Neutrophil (primary cell): ENCODE data around the gene C1orf87.

Experiments used
- H3K27ac ChIP-seq: fragments of 200-600 bp; sonication (generic); 2 replicates; pipeline ENCODE4 v1.5.1; 2016; ENCODE audit warnings: mild to moderate bottlenecking, moderate library complexity
- H3K27me3 ChIP-seq: fragments of 200-600 bp; sonication (generic); 2 replicates; pipeline ENCODE4 v1.6.0; 2016; ENCODE audit warnings: mild to moderate bottlenecking
- H3K36me3 ChIP-seq: fragments of 200-600 bp; sonication (generic); 2 replicates; pipeline ENCODE4 v1.5.1; 2017
- H3K4me1 ChIP-seq, 2 experiments: fragments of 200-600 bp in 1 of 2; sonication (generic) in 1 of 2; 1 replicate in 1 of 2; 2 replicates in 1 of 2; pipeline versions ENCODE4 v1.5.1 to v1.6.1; 2013 to 2016; ENCODE audit warnings: low read depth in 1 of 2, low read length in 1 of 2, mild to moderate bottlenecking in 1 of 2, moderate library complexity in 1 of 2; ENCODE audit not compliant: control insufficient read depth in 1 of 2, insufficient read depth in 1 of 2
- H3K4me3 ChIP-seq, 2 experiments: fragments of 200-600 bp in 1 of 2; sonication (generic) in 1 of 2; 1 replicate in 1 of 2; 2 replicates in 1 of 2; pipeline ENCODE4 v1.5.1; 2013 to 2016; ENCODE audit warnings: low read depth in 1 of 2, low read length in 1 of 2, mild to moderate bottlenecking in 1 of 2, moderate library complexity in 1 of 2
- H3K9me3 ChIP-seq: fragments of 200-600 bp; sonication (generic); 2 replicates; pipeline ENCODE4 v1.5.1; 2016
- CTCF ChIP-seq: fragments of 200-600 bp; sonication (generic); IDR thresholded peaks from 2 replicates; pipeline ENCODE4 v1.5.1; 2016; ENCODE audit warnings: antibody characterized with exemption

Gene C1orf87

GRCh38 chr1:59967780-59968179, 105.8 kb downstream of the C1orf87 start:
- Histone ChIP-seq H3K27ac (no peak overlapping the region), H3K4me3 (no peak overlapping the region), H3K4me1 (peaks cover 0 to 5% of the 10 kb centered on the region in 2 experiments), H3K9me3 (no peaks in the 10 kb centered on the region), H3K36me3 (no peaks in the 10 kb centered on the region), H3K27me3 (no peaks in the 10 kb centered on the region)
- no peak for TF ChIP-seq CTCF

- H3K4me3 ChIP-seq: no peak overlapping the region
- TF ChIP-seq CTCF: no peak
Measured at GRCh38 chr1:59967141-59967697, 106.4 kb downstream of the C1orf87 start.

GRCh38 chr1:59952065-59952464, 121.5 kb downstream of the C1orf87 start:
- Histone ChIP-seq H3K27me3 (no peaks in the 10 kb centered on the region), H3K9me3 (no peaks in the 10 kb centered on the region), H3K4me3 (no peak overlapping the region), H3K27ac (no peak overlapping the region), H3K4me1 (no peaks in the 10 kb centered on the region), H3K36me3 (no peaks in the 10 kb centered on the region)
- no peak for TF ChIP-seq CTCF

More at GRCh38 chr1:59967141-59967697, 106.4 kb downstream of the C1orf87 start:
- Histone ChIP-seq H3K36me3 (no peaks in the 10 kb centered on the region), H3K27ac (no peak overlapping the region), H3K27me3 (no peaks in the 10 kb centered on the region), H3K4me1 (peaks cover 0 to 5% of the 10 kb centered on the region in 2 experiments), H3K9me3 (no peaks in the 10 kb centered on the region)

- H3K36me3 ChIP-seq: no peaks in the 10 kb centered on the region
- no peak overlapping the region for H3K4me3 ChIP-seq
- no peaks in the 10 kb centered on the region for H3K4me1 ChIP-seq
- no peak overlapping the region for H3K27ac ChIP-seq
- peaks cover 5% of the 10 kb centered on the region for H3K27me3 ChIP-seq
- H3K9me3 ChIP-seq: no peaks in the 10 kb centered on the region
- TF ChIP-seq CTCF: no peak
Measured at GRCh38 chr1:59949648-59950047, 123.9 kb downstream of the C1orf87 start.

- no peak for TF ChIP-seq CTCF
- H3K27me3 ChIP-seq: peaks cover 5% of the 10 kb centered on the region
- H3K4me3 ChIP-seq: no peak overlapping the region
- H3K9me3 ChIP-seq: no peaks in the 10 kb centered on the region
- no peaks in the 10 kb centered on the region for H3K4me1 ChIP-seq
- H3K27ac ChIP-seq: no peak overlapping the region
- no peaks in the 10 kb centered on the region for H3K36me3 ChIP-seq
Measured at GRCh38 chr1:59948990-59949389, 124.6 kb downstream of the C1orf87 start.
